ENCODE results near the gene MRPS18B. TPM values are rescaled to one million over a fixed set of nuclear protein-coding genes. Genes with fewer than 3 reads are reported as not detected.
A peak's percentile ranks its signal among the peaks of the same experiment; 100 is the strongest.

The MRPS18B gene
- polyA plus RNA-seq, 1 experiment: 56.6 TPM

GRCh38 chr6:30672445-30673253, 55.0 kb downstream of the MRPS18B start, which contains the start of gene DHX16:
DHX16 (minus strand) TSS chr6:30673006; CDS start chr6:30672841, 165 bp downstream.
- TF ChIP-seq CTCF (IDR thresholded peaks at IDR 0.05; ENCODE audit: low read depth, low read length): peak; percentile 93
- no peaks in the 10 kb centered on the region; the same call in 1 of the 2 replicates for H3K9me3 ChIP-seq (ENCODE audit: control insufficient read depth, insufficient read depth, low read length)
- H3K27ac ChIP-seq (ENCODE audit: low read depth, low read length): peak within 1 kb of the TSS; percentile 31
- H3K4me3 ChIP-seq (ENCODE audit: low read depth, low read length): peak within 1 kb of the TSS; percentile 98
- CTCF ChIA-PET: interaction anchor here (0.6 to 3.9 kb wide), 18 partner anchors 8 to 726 kb away, joined by 3 to 24 read pairs (median 4); no protein-coding TSS in a partner anchor
- POLR2A ChIA-PET: interaction anchor here (0.5 to 1.5 kb wide), 8 partner anchors 15 to 1080 kb away, joined by 3 to 9 read pairs (median 4); no protein-coding TSS in a partner anchor
- H3K27me3 ChIP-seq (ENCODE audit: control insufficient read depth, insufficient read depth, low read length): no peaks in the 10 kb centered on the region
- peak; percentile 96 for DNase-seq (ENCODE audit: low read depth, low spot score)

Small RNA genes lying within 50 kb of the gene (small RNA-seq; reads per million reads assigned to genes)
- gene MIR877 (ENCODE audit: insufficient read length, low read depth): not detected

Other genes with a start within 250 kb of the MRPS18B start
- gene HLA-E, start 128.3 kb upstream of the MRPS18B start, polyA plus RNA-seq (2011; rRNA removed): 127 and 136 TPM in 2 replicates
- gene GNL1, start 61.4 kb upstream of the MRPS18B start, polyA plus RNA-seq (2011; rRNA removed): 41.7 and 50.0 TPM in 2 replicates
- gene PRR3, start 60.5 kb upstream of the MRPS18B start, polyA plus RNA-seq (2011; rRNA removed): 26.8 and 27.3 TPM in 2 replicates
- gene ABCF1, start 46.4 kb upstream of the MRPS18B start, polyA plus RNA-seq (2011; rRNA removed): 32.3 and 38.7 TPM in 2 replicates
- 32.9 and 43.2 TPM in 2 replicates for gene PPP1R10, start 597 bp upstream of the MRPS18B start, polyA plus RNA-seq (2011; rRNA removed)
- 10.8 and 13.1 TPM in 2 replicates for gene ATAT1, start 9.0 kb downstream of the MRPS18B start, polyA plus RNA-seq (2011; rRNA removed)
- 5.1 and 5.5 TPM in 2 replicates for gene C6orf136, start 29.3 kb downstream of the MRPS18B start, polyA plus RNA-seq (2011; rRNA removed)
- gene DHX16, start 55.2 kb downstream of the MRPS18B start, polyA plus RNA-seq (2011; rRNA removed): 27.6 and 31.9 TPM in 2 replicates
- gene PPP1R18, start 68.8 kb downstream of the MRPS18B start, polyA plus RNA-seq (2011; rRNA removed): 83.2 and 89.6 TPM in 2 replicates
- 14.6 and 17.4 TPM in 2 replicates for gene NRM, start 73.1 kb downstream of the MRPS18B start, polyA plus RNA-seq (2011; rRNA removed)
- 4.1 and 6.8 TPM in 2 replicates for gene MDC1, start 99.4 kb downstream of the MRPS18B start, polyA plus RNA-seq (2011; rRNA removed)
- 1,457 and 1,715 TPM in 2 replicates for gene TUBB, start 102.5 kb downstream of the MRPS18B start, polyA plus RNA-seq (2011; rRNA removed)
- gene FLOT1, start 124.8 kb downstream of the MRPS18B start, polyA plus RNA-seq (2011; rRNA removed): 155 and 156 TPM in 2 replicates
- 85.2 and 98.7 TPM in 2 replicates for gene IER3, start 126.7 kb downstream of the MRPS18B start, polyA plus RNA-seq (2011; rRNA removed)